Stimulated activated CD8-positive, alpha-beta memory T cell treated with anti-CD3 and anti-CD28 coated beads, Interleukin-2, amount 100 ng/mL, for 1 hour (primary cell): ENCODE measurements around the gene PALD1.

Source experiments
- DNase-seq, 2 donors: peaks; one replicate each; pipeline ENCODE4 v3.0.0-alpha.2; 2020; ENCODE audit warnings: low read depth in 2 of 2

PALD1 gene

GRCh38 chr10:70552586-70552985, 74.0 kb downstream of the PALD1 start:
- DNase-seq, result no peak

- no peak for DNase-seq
These were observed 76.8 kb downstream of the PALD1 start for GRCh38 chr10:70555371-70555770.

GRCh38 chr10:70557086-70557845, 78.7 kb downstream of the PALD1 start:
- DNase-seq, result no peak

- DNase-seq, result no peak
These were observed 79.3 kb downstream of the PALD1 start for GRCh38 chr10:70557876-70558275.

GRCh38 chr10:70558295-70558694, 79.7 kb downstream of the PALD1 start:
- no peak for DNase-seq

- DNase-seq, result peak; percentile 56 to 59
These were observed 80.6 kb downstream of the PALD1 start for GRCh38 chr10:70558871-70559810.

- no peak for DNase-seq
These were observed 81.3 kb downstream of the PALD1 start for GRCh38 chr10:70559861-70560260.

- DNase-seq, result no peak
These were observed 82.0 kb downstream of the PALD1 start for GRCh38 chr10:70560511-70560941.

GRCh38 chr10:70561070-70561469, 82.5 kb downstream of the PALD1 start:
- no peak for DNase-seq

- no peak for DNase-seq
These were observed 83.0 kb downstream of the PALD1 start for GRCh38 chr10:70561558-70561957.

- no peak for DNase-seq
These were observed 83.6 kb downstream of the PALD1 start for GRCh38 chr10:70562036-70562755.

GRCh38 chr10:70563230-70563629, 84.7 kb downstream of the PALD1 start:
- no peak for DNase-seq

- DNase-seq, result no peak
These were observed 85.7 kb downstream of the PALD1 start for GRCh38 chr10:70564113-70564725.

GRCh38 chr10:70564901-70565351, 86.4 kb downstream of the PALD1 start:
- no peak for DNase-seq

- no peak for DNase-seq
These were observed 87.3 kb downstream of the PALD1 start for GRCh38 chr10:70565556-70566514.

GRCh38 chr10:70566515-70567290, 88.1 kb downstream of the PALD1 start:
- DNase-seq, result no peak

- DNase-seq, result no peak
These were observed 89.0 kb downstream of the PALD1 start for GRCh38 chr10:70567603-70568002.

GRCh38 chr10:70568113-70568512, 89.5 kb downstream of the PALD1 start:
- no peak for DNase-seq

- no peak for DNase-seq
These were observed 90.4 kb downstream of the PALD1 start for GRCh38 chr10:70568781-70569495.
